Endothelial cell of umbilical vein (primary cell): ENCODE data around the gene KCTD17.

Experiments
- GATA2 ChIP-seq: IDR thresholded peaks from 2 replicates; pipeline ENCODE4 v1.7.0; 2011; ENCODE audit warnings: low read depth, mild to moderate bottlenecking, moderate library complexity, mixed read lengths, low read length; ENCODE audit not compliant: insufficient read length, insufficient read depth
- POLR2A ChIP-seq: IDR thresholded peaks from 2 replicates; pipeline ENCODE4 v1.6.1; 2012; ENCODE audit warnings: low read depth, mild to moderate bottlenecking, control low read depth, low read length
- TF ChIP-seq, protein P1 (sequence below), 2 donors: IDR thresholded peaks; 1 replicate in 1 of 2; 2 replicates in 1 of 2; pipeline ENCODE4 v1.5.1; 2011; ENCODE audit warnings: low read length in 2 of 2, mild to moderate bottlenecking in 2 of 2, moderate library complexity in 2 of 2, control low read depth in 1 of 2, inconsistent platforms in 1 of 2, low read depth in 1 of 2; ENCODE audit not compliant: insufficient read depth in 1 of 2; ENCODE audit errors: extremely low read depth in 1 of 2

DNA sequence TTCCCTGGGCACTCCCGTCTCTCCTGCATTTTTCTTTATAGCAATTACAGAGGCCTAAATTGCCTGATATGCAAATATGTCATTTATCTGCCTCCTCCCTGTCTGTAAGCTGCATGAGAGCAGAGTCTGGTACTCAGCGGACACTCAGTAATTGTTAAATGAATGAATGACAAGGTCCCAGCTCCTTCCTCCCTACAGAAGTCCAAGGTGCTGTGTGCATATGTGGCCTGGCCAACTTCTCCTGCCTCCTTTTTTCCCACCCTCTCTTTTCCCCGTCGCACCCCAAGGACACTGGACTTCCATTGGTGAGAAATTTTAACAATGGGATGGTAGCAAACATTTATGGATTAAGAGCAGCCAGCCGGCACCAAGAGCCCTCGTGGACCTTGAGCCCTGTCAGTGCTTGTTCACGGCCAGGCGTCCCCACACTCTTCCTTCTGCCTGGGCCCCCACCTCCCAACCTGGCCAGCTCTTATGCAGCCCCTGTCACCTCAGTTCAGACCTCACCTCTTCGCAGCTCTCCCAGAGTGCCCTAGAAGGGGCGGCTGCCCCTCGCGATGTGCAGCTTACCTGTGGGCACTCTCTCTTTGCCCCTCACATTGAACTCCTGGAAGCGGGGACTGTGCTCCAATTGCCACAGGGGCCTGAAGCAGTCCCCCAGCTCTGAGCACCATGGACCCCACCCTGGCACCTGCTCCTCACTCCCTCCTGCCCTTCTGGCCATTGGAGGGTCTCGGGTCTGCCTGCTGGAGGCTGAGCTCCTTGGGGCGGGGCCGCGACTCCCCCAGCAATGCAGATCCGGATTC is 56.5 kb downstream of the KCTD17 start:
- TF ChIP-seq GATA2 (no peak), POLR2A (no peak)
- TF ChIP-seq, protein P1, sequence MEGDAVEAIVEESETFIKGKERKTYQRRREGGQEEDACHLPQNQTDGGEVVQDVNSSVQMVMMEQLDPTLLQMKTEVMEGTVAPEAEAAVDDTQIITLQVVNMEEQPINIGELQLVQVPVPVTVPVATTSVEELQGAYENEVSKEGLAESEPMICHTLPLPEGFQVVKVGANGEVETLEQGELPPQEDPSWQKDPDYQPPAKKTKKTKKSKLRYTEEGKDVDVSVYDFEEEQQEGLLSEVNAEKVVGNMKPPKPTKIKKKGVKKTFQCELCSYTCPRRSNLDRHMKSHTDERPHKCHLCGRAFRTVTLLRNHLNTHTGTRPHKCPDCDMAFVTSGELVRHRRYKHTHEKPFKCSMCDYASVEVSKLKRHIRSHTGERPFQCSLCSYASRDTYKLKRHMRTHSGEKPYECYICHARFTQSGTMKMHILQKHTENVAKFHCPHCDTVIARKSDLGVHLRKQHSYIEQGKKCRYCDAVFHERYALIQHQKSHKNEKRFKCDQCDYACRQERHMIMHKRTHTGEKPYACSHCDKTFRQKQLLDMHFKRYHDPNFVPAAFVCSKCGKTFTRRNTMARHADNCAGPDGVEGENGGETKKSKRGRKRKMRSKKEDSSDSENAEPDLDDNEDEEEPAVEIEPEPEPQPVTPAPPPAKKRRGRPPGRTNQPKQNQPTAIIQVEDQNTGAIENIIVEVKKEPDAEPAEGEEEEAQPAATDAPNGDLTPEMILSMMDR (IDR thresholded peaks at IDR 0.05; ENCODE audit: extremely low read depth in 1 of 2, insufficient read depth in 1 of 2, low read depth in 1 of 2, low read length in 2 of 2) = no peak
